Measurements from ENCODE around the gene CX3CR1.

DNA sequence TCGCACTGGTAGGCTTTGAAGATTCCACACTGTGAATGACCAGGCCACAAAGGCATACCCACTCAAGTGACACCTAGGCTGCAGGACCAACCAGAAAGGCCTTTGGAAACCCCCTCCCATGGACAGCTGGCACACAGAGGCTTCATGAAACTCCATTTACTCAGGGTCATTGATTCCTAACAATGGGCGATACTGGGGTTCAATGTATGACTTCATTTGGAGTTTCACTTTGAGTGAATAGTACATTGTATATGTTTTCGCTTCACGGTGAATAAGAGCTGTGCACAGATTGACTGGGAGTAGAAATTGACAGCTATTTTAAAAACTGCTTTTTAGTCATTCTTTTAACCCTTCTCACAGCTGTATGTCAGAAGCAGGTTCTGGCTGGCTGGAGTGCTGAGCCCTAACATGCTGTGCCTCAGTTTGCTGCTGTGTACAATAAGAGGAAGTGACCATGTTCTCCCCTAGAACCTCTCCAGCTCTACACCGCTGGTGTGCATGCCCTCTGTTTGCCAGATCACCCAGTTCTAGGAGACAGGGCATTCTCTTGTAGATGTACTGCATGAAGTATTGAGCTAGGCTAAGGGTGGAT lies 15.4 kb upstream of the CX3CR1 start:
- TF ChIP-seq, protein P1, sequence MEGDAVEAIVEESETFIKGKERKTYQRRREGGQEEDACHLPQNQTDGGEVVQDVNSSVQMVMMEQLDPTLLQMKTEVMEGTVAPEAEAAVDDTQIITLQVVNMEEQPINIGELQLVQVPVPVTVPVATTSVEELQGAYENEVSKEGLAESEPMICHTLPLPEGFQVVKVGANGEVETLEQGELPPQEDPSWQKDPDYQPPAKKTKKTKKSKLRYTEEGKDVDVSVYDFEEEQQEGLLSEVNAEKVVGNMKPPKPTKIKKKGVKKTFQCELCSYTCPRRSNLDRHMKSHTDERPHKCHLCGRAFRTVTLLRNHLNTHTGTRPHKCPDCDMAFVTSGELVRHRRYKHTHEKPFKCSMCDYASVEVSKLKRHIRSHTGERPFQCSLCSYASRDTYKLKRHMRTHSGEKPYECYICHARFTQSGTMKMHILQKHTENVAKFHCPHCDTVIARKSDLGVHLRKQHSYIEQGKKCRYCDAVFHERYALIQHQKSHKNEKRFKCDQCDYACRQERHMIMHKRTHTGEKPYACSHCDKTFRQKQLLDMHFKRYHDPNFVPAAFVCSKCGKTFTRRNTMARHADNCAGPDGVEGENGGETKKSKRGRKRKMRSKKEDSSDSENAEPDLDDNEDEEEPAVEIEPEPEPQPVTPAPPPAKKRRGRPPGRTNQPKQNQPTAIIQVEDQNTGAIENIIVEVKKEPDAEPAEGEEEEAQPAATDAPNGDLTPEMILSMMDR (IDR thresholded peaks at IDR 0.05; ENCODE audit: low read depth, low read length, poor library complexity, severe bottlenecking): no peak
- no peak for TF ChIP-seq EZH2phosphoT487 (IDR thresholded peaks at IDR 0.05; ENCODE audit: borderline replicate concordance, low read length)
